SK-N-SH treated with all-trans-retinoic acid at 6 μM for 48 hours (cell line): ENCODE results near the gene MID1.

Source experiments
- ARNTL ChIP-seq: fragments of 450-650 bp; formaldehyde crosslinking; IDR thresholded peaks from 2 replicates; pipeline ENCODE4 v1.5.0; 2020; ENCODE audit warnings: low read depth, mild to moderate bottlenecking, moderate library complexity, borderline replicate concordance
- POU6F1 ChIP-seq: fragments of 250-450 bp; sonication (Bioruptor Pico); IDR thresholded peaks from 2 replicates; pipeline ENCODE4 v1.8.0; 2021; ENCODE audit warnings: low read depth, mild to moderate bottlenecking, moderate library complexity, borderline replicate concordance
- RARB ChIP-seq: fragments of 250-450 bp; sonication (Bioruptor Pico); IDR thresholded peaks from 2 replicates; pipeline ENCODE4 v1.8.0; 2021; ENCODE audit warnings: mild to moderate bottlenecking, moderate library complexity
- SNAI2 ChIP-seq: fragments of 250-450 bp; sonication (Bioruptor Pico); IDR thresholded peaks from 2 replicates; pipeline ENCODE4 v1.5.0; 2020; ENCODE audit warnings: mild to moderate bottlenecking, moderate library complexity
- ZC3H10 ChIP-seq: fragments of 250-450 bp; sonication (Bioruptor Pico); IDR thresholded peaks from 2 replicates; pipeline ENCODE4 v1.5.1; 2021; ENCODE audit warnings: mild to moderate bottlenecking, moderate library complexity
- ZFP3 ChIP-seq: fragments of 250-450 bp; sonication (Bioruptor Pico); IDR thresholded peaks from 2 replicates; pipeline ENCODE4 v1.5.0; 2020; ENCODE audit warnings: mild to moderate bottlenecking, moderate library complexity
- ZNF8 ChIP-seq: fragments of 450-650 bp; formaldehyde crosslinking; IDR thresholded peaks from 2 replicates; pipeline ENCODE4 v1.5.0; 2020; ENCODE audit warnings: mild to moderate bottlenecking, moderate library complexity
- TF ChIP-seq, protein P1 (sequence below): fragments of 250-450 bp; sonication (Bioruptor Pico); IDR thresholded peaks from 2 replicates; pipeline ENCODE4 v1.8.0; 2020; ENCODE audit warnings: mild to moderate bottlenecking, moderate library complexity, borderline replicate concordance
- TF ChIP-seq, protein P2 (sequence below): fragments of 250-450 bp; sonication (Bioruptor Pico); IDR thresholded peaks from 2 replicates; pipeline ENCODE4 v1.5.1; 2020; ENCODE audit warnings: low read depth, mild to moderate bottlenecking, moderate library complexity

DNA sequence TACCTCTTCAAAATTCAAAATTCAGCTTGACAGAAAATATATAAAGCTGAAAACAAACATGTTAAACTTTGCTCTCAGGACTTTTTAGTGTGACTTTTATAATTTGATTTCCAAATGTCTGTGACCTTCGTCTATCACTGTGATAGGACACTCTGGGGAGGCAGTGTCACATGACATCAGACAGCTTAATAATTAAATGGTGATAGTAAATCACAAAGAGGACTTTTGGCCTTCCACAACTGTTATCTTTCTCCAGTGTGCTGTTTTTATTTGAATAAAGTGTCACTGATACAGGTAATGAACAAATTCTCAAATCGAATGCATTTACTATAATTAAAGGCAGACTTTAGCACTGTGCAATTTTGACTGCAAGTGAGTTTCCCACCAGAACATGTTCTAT, 83.1 kb downstream of the MID1 start:
- TF ChIP-seq ZFP3 (CRISPR knock-in tag) (no peak), ZNF8 (CRISPR knock-in tag) (no peak), RARB (no peak), SNAI2 (CRISPR knock-in tag) (no peak), ARNTL (CRISPR knock-in tag) (no peak), POU6F1 (CRISPR knock-in tag) (no peak), ZC3H10 (CRISPR knock-in tag) (no peak)
- TF ChIP-seq, protein P1, sequence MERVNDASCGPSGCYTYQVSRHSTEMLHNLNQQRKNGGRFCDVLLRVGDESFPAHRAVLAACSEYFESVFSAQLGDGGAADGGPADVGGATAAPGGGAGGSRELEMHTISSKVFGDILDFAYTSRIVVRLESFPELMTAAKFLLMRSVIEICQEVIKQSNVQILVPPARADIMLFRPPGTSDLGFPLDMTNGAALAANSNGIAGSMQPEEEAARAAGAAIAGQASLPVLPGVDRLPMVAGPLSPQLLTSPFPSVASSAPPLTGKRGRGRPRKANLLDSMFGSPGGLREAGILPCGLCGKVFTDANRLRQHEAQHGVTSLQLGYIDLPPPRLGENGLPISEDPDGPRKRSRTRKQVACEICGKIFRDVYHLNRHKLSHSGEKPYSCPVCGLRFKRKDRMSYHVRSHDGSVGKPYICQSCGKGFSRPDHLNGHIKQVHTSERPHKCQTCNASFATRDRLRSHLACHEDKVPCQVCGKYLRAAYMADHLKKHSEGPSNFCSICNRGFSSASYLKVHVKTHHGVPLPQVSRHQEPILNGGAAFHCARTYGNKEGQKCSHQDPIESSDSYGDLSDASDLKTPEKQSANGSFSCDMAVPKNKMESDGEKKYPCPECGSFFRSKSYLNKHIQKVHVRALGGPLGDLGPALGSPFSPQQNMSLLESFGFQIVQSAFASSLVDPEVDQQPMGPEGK, result no peak
- TF ChIP-seq, protein P2, sequence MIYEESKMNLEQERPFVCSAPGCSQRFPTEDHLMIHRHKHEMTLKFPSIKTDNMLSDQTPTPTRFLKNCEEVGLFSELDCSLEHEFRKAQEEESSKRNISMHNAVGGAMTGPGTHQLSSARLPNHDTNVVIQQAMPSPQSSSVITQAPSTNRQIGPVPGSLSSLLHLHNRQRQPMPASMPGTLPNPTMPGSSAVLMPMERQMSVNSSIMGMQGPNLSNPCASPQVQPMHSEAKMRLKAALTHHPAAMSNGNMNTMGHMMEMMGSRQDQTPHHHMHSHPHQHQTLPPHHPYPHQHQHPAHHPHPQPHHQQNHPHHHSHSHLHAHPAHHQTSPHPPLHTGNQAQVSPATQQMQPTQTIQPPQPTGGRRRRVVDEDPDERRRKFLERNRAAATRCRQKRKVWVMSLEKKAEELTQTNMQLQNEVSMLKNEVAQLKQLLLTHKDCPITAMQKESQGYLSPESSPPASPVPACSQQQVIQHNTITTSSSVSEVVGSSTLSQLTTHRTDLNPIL, result no peak
